Spleen (tissue), 13 donors: Measurements from ENCODE around the gene FAM210A. TPM values are rescaled to one million over a fixed set of nuclear protein-coding genes. Genes with fewer than 3 reads are reported as not detected.

Experiments used
- DNase-seq: peaks from one replicate; pipeline ENCODE4 v3.0.0-alpha.2; 2020
- H3K27ac ChIP-seq, 8 donors: fragments of 200-600 bp; sonication (generic) in 7 of 8; 1 replicate in 4 of 8; 2 replicates in 4 of 8; pipeline versions ENCODE4 v1.5.0 to v1.8.0; 2016 to 2021; ENCODE audit warnings: inconsistent platforms in 4 of 8, mild to moderate bottlenecking in 4 of 8, moderate library complexity in 1 of 8
- H3K27me3 ChIP-seq, 7 donors: fragments of 200-600 bp; sonication (generic) in 6 of 7; replicated peaks in 1 of 7; 1 replicate in 4 of 7; 2 replicates in 3 of 7; pipeline versions ENCODE4 v1.5.0 to v1.8.0; 2016 to 2021; ENCODE audit warnings: inconsistent platforms in 3 of 7, mild to moderate bottlenecking in 1 of 7
- H3K36me3 ChIP-seq, 6 donors: fragments of 200-600 bp; sonication (generic) in 5 of 6; 1 replicate in 4 of 6; 2 replicates in 2 of 6; pipeline versions ENCODE4 v1.5.0 to v1.8.0; 2016 to 2021; ENCODE audit warnings: inconsistent platforms in 2 of 6
- H3K4me1 ChIP-seq, 6 donors: fragments of 200-600 bp; sonication (generic) in 5 of 6; 1 replicate in 3 of 6; 2 replicates in 3 of 6; pipeline versions ENCODE4 v1.5.0 to v1.8.0; 2016 to 2021; ENCODE audit warnings: inconsistent platforms in 3 of 6
- H3K4me3 ChIP-seq, 8 donors: fragments of 200-600 bp; sonication (generic) in 7 of 8; 1 replicate in 4 of 8; 2 replicates in 4 of 8; pipeline versions ENCODE4 v1.5.0 to v1.8.0; 2016 to 2021; ENCODE audit warnings: inconsistent platforms in 4 of 8, mild to moderate bottlenecking in 4 of 8, moderate library complexity in 2 of 8
- H3K9me3 ChIP-seq, 8 donors: fragments of 200-600 bp; sonication (generic) in 7 of 8; 1 replicate in 4 of 8; 2 replicates in 4 of 8; pipeline versions ENCODE4 v1.5.0 to v1.8.0; 2016 to 2021; ENCODE audit warnings: inconsistent platforms in 4 of 8
- CTCF ChIP-seq, 11 experiments: fragments of 200-600 bp in 7 of 11; fragments of 450-650 bp in 4 of 11; sonication (generic) in 4 of 11; IDR thresholded peaks in 8 of 11; conservative IDR thresholded peaks in 3 of 11; 1 replicate in 7 of 11; 2 replicates in 4 of 11; pipeline versions ENCODE4 v1.4.0 to v1.8.0; 2016 to 2021; ENCODE audit warnings: antibody characterized with exemption in 11 of 11, inconsistent platforms in 4 of 11, mild to moderate bottlenecking in 1 of 11
- POLR2A ChIP-seq, 3 donors: fragments of 450-650 bp; IDR thresholded peaks; one replicate each; pipeline ENCODE4 v1.5.1; 2017; ENCODE audit warnings: antibody characterized with exemption in 3 of 3, mild to moderate bottlenecking in 1 of 3
- POLR2AphosphoS5 ChIP-seq, 3 donors: sonication (generic); formaldehyde crosslinking; IDR thresholded peaks; one replicate each; pipeline ENCODE4 v1.5.1; 2017; ENCODE audit warnings: antibody characterized with exemption in 3 of 3
- WGBS, 5 donors: extraction: QIAGEN DNeasy Blood & Tissue Kit in 3 of 5; methylation state at CpG; one replicate each; pipeline versions ENCODE4 v1.1.5 to v1.1.7; 2013 to 2018; 5-methylcytosine and 5-hydroxymethylcytosine counted together
- intact Hi-C: fragments of 100-400 bp; cut with DNase I; formaldehyde crosslinking; loops from one replicate; pipeline ENCODE4 v1.15.0; 2023; ENCODE audit warnings: low total_unique reads
- long read RNA-seq, 2 donors: transcript quantifications; one replicate each; lab custom pipeline, GENCODE V29; 2026
- polyA plus RNA-seq, 3 donors: library from polyadenylated mRNA; stranded (reverse); fragments of 200-250 nt; gene quantifications; one replicate each; pipeline ENCODE4 v1.2.1, GENCODE V29; 2013
- total RNA-seq, 7 donors: library from RNA; depleted of rRNA in 3 of 7; stranded (reverse); fragments of >200 nt in 3 of 7; fragmentation: NEBNext Ultra II Directional in 4 of 7; extraction: Animal tissue kit (Norgen Biotek cat#: 25700) in 4 of 7; gene quantifications; one replicate each; pipeline versions ENCODE4 v1.1.0 to v1.2.1, GENCODE V29; 2016 to 2021
- donor health status: healthy with polysubstance abuse.
- donor health status: DM: no; HTN: no; CAD: no; lungs with moderate emphysema.
- donor health status: DM: no; HTN: no; CAD: no.
- donor health status: Bipolar disorder and iron deficiency.
- donor health status: healthy.
- donor health status: DM: no; HTN: no; CAD: no.
- donor health status: DM: yes; HTN: yes; CAD: no.

FAM210A gene
- total RNA-seq = 10 to 100 TPM in 4 of 7 donors, 1 to 10 TPM in 3; 5.9 to 16.2 (median 10.5) TPM
- 1 to 10 TPM; 2.7 to 4.7 (median 4.0) TPM for polyA plus RNA-seq
- long read RNA-seq, donor 1, full-length matches to known transcripts = 6 of 11 reads
- long read RNA-seq, donor 1, partial matches to known transcripts = 5 of 11 reads
- long read RNA-seq, donor 1, other reads (novel, unspliced or antisense) = 0 of 11 reads
- long read RNA-seq, donor 2, full-length matches to known transcripts = 2 of 2 reads
- long read RNA-seq, donor 2, partial matches to known transcripts = 0 of 2 reads
- long read RNA-seq, donor 2, other reads (novel, unspliced or antisense) = 0 of 2 reads

- Histone ChIP-seq H3K27ac (peak within 1 kb of the TSS; percentile 86 to 94 (median 92)), H3K36me3 (peaks cover 0 to 14% (median 2%) of the 10 kb centered on the region in 6 donors), H3K9me3 (no peaks in the 10 kb centered on the region), H3K4me1 (peaks cover 18 to 68% (median 45%) of the 10 kb centered on the region in 6 donors), H3K27me3 (no peaks in the 10 kb centered on the region), H3K4me3 (peak within 1 kb of the TSS; percentile 75 to 99 (median 95))
- peak in 3 of 11 experiments; percentile 6 to 31 (median 27) for TF ChIP-seq CTCF (IDR thresholded peaks at IDR 0.05 in 8 of 11, conservative IDR thresholded peaks at IDR 0.05 in 3 of 11)
- peak; percentile 98 to 99 (median 98) for TF ChIP-seq POLR2AphosphoS5 (IDR thresholded peaks at IDR 0.05)
- peak in 2 of 3 donors; percentile 20 to 29 for TF ChIP-seq POLR2A (IDR thresholded peaks at IDR 0.05)
- 0% methylated on average over 35 to 76 of the region's 76 CpGs for WGBS, 5 donors
- intact Hi-C loops = loop anchor here (5.0 kb wide), 1 partner anchor 509 kb away; the partner anchor contains the start of gene LDLRAD4
- DNase-seq = peak; percentile 99
These were observed at the start of gene FAM210A, which contains the start of gene RNMT for GRCh38 chr18:13726232-13726971. Gene FAM210A (minus strand): TSS chr18:13726558. CDS start chr18:13682077, 44,481 bp downstream. Gene RNMT (plus strand): TSS chr18:13726673. CDS start chr18:13731518, 4,845 bp downstream.

DNA sequence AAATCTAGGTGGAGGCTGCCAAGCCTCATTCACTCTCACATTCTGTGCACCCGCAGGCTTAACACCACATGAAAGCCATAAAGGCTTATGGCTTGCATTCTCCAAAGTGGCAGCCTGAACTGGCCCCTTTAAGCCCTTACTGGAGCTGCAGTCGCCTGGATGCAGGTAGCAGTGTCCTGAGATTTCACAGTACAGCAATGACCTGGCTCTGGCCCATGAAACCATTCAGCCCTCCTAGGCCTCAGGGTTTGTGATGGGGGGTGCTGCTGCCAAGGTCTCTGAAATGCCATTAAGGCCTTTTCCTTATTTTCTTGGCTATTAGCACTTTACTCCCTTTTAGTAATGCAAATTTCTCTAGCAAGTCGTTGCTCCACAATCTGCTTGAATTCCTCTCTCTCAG, 48.7 kb upstream of the FAM210A start:
- H3K4me3 ChIP-seq = no peak overlapping the region
- peaks cover 0 to 4% (median 0%) of the 10 kb centered on the region in 7 donors for H3K27me3 ChIP-seq
- H3K27ac ChIP-seq = no peak overlapping the region
- H3K4me1 ChIP-seq = no peaks in the 10 kb centered on the region
- no peak for TF ChIP-seq POLR2AphosphoS5 (IDR thresholded peaks at IDR 0.05)
- TF ChIP-seq POLR2A (IDR thresholded peaks at IDR 0.05) = no peak
- TF ChIP-seq CTCF (IDR thresholded peaks at IDR 0.05 in 8 of 11, conservative IDR thresholded peaks at IDR 0.05 in 3 of 11) = no peak
- 68 to 73% (median 70%) methylated on average over 3 of the region's 3 CpGs for WGBS, 5 donors
- no peaks in the 10 kb centered on the region for H3K36me3 ChIP-seq
- peaks cover 0 to 17% (median 15%) of the 10 kb centered on the region in 8 donors for H3K9me3 ChIP-seq
- DNase-seq = no peak
- intact Hi-C loops = no loop called here

- TF ChIP-seq POLR2AphosphoS5 (IDR thresholded peaks at IDR 0.05) = no peak
- TF ChIP-seq CTCF (IDR thresholded peaks at IDR 0.05 in 8 of 11, conservative IDR thresholded peaks at IDR 0.05 in 3 of 11) = no peak
- TF ChIP-seq POLR2A (IDR thresholded peaks at IDR 0.05) = no peak
- Histone ChIP-seq H3K27ac (no peak overlapping the region), H3K36me3 (peaks cover 0 to 79% (median 23%) of the 10 kb centered on the region in 6 donors), H3K9me3 (peaks cover 0 to 46% (median 38%) of the 10 kb centered on the region in 8 donors), H3K4me3 (no peak overlapping the region), H3K27me3 (no peaks in the 10 kb centered on the region), H3K4me1 (no peaks in the 10 kb centered on the region)
- DNase-seq = no peak
- intact Hi-C loops = no loop called here
- WGBS, 5 donors = 91 to 98% (median 95%) methylated on average over 3 of the region's 3 CpGs
These were observed 36.5 kb upstream of the FAM210A start for GRCh38 chr18:13762690-13763439.
